ENCODE measurements around the gene PSAT1. TPM values are rescaled to one million over a fixed set of nuclear protein-coding genes. Genes with fewer than 3 reads are reported as not detected.
"Not testable (repeated sequence)": the region's sequence is repeated elsewhere in the genome, so short reads cannot be mapped to it uniquely, and the experiment has no call there.

The PSAT1 gene
- polyA plus RNA-seq (ENCODE audit: insufficient read length in 10 of 10), result 10 to 100 TPM; 25.7 to 49.0 (median 37.2) TPM
- long read RNA-seq, donor 1, transcript PSAT1-202 (9 exons, 2,188 nt), result major isoform, 14 of 25 reads
- long read RNA-seq, donor 1, partial matches to known transcripts, result 11 of 25 reads
- long read RNA-seq, donor 1, other reads (novel, unspliced or antisense), result 0 of 25 reads
- long read RNA-seq, donor 2, transcript PSAT1-202 (9 exons, 2,188 nt), result major isoform, 8 of 8 reads
- long read RNA-seq, donor 2, partial matches to known transcripts, result 0 of 8 reads
- long read RNA-seq, donor 2, other reads (novel, unspliced or antisense), result 0 of 8 reads
- long read RNA-seq, donor 3, result 0 reads
- long read RNA-seq, donor 4, partial matches to known transcripts, result 9 of 11 reads
- long read RNA-seq, donor 4, other reads (novel, unspliced or antisense), result 0 of 11 reads
- long read RNA-seq, donor 5, transcript PSAT1-202 (9 exons, 2,188 nt), result major isoform, 11 of 13 reads
- long read RNA-seq, donor 5, partial matches to known transcripts, result 0 of 13 reads
- long read RNA-seq, donor 5, other reads (novel, unspliced or antisense), result 0 of 13 reads
- long read RNA-seq, donor 6, transcript PSAT1-202 (9 exons, 2,188 nt), result major isoform, 7 of 28 reads
- long read RNA-seq, donor 6, partial matches to known transcripts, result 21 of 28 reads
- long read RNA-seq, donor 6, other reads (novel, unspliced or antisense), result 0 of 28 reads
- long read RNA-seq, donor 7, transcript PSAT1-202 (9 exons, 2,188 nt), result major isoform, 5 of 12 reads
- long read RNA-seq, donor 7, partial matches to known transcripts, result 7 of 12 reads
- long read RNA-seq, donor 7, other reads (novel, unspliced or antisense), result 0 of 12 reads
- long read RNA-seq, donor 8, transcript PSAT1-202 (9 exons, 2,188 nt), result major isoform, 10 of 39 reads
- long read RNA-seq, donor 8, partial matches to known transcripts, result 29 of 39 reads
- long read RNA-seq, donor 8, other reads (novel, unspliced or antisense), result 0 of 39 reads
- long read RNA-seq, donor 9, result 0 reads

- peak; percentile 95 to 97 (median 97) for DNase-seq
Measured at GRCh38 chr9:78296893-78297671, at the start of gene PSAT1. TSS of gene PSAT1 (plus strand) at chr9:78297125. CDS start at chr9:78297211, 86 bp downstream.

- DNase-seq, result no peak
Measured at GRCh38 chr9:78248635-78249034, 48.3 kb upstream of the PSAT1 start.

GRCh38 chr9:78249542-78249941 lies 47.4 kb upstream of the PSAT1 start:
- no peak for DNase-seq

DNA sequence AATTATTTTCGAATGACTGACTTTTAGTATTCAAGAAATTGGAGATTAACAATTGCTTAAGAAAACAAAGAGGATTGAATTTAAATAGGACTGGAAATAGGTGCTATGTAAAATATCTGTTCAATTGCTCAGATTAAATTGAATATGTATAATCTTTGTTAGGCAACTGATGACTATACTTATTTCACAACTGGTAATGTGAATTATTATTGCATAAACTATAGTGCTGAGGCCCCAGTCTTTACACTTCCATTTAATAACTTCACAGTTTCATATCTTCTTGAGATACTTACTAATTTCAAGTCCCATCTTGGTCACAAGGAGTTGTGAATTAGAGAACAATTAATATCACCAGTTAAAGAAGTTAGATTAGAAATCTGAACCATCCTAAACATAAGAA lies 44.3 kb upstream of the PSAT1 start:
- no peak for DNase-seq

GRCh38 chr9:78253285-78253684 lies 43.6 kb upstream of the PSAT1 start:
- DNase-seq, result no peak

GRCh38 chr9:78261403-78262001 lies 35.4 kb upstream of the PSAT1 start:
- DNase-seq, result peak; percentile 26 to 54 (median 34)

- DNase-seq, result no peak
Measured at GRCh38 chr9:78262655-78263054, 34.3 kb upstream of the PSAT1 start.

- DNase-seq, result no peak
Measured at GRCh38 chr9:78267889-78268288, 29.0 kb upstream of the PSAT1 start.

DNA sequence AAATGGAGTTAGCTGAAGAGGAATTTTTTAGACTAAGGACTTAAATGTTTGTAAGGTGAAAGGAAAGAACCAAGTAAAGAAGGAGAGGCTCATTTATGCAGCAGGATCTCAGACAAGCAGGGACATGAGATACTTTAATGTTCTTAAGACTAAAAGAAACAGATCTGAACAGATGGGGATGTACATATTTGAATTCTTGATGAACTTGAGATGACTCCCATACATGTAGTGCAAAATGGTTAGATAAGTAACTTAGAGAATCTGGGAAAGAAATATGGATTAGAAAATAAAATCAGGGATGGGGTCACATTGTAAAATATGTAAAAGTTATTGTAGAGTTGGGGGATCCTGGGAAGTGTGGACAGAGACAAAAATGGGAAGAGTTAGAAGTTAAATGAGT lies 27.1 kb upstream of the PSAT1 start:
- DNase-seq, result no peak

- no peak for DNase-seq
Measured at GRCh38 chr9:78272307-78272706, 24.6 kb upstream of the PSAT1 start.

GRCh38 chr9:78273761-78274160 lies 23.2 kb upstream of the PSAT1 start:
- DNase-seq, result no peak

GRCh38 chr9:78278177-78278777 lies 18.6 kb upstream of the PSAT1 start:
- no peak for DNase-seq

DNA sequence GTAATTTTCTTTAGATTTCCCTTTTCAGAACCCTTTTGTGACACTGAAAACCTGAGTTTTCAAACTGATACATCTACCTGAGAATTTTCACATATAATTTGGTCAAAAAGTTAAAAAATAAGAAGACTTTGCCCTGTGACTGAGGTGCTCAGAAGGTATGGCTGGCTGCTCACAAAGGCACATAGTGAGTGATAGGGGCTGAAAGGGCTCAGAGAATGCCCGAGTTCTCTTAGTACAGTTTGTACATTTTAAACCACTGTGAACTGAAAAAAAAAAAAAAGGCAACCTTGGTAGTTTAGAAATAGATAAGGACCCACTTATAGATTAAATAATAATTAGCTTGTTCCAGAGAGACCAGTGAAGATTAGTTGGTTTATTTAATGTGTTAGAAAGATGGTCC lies 18.1 kb upstream of the PSAT1 start:
- DNase-seq, result no peak

DNA sequence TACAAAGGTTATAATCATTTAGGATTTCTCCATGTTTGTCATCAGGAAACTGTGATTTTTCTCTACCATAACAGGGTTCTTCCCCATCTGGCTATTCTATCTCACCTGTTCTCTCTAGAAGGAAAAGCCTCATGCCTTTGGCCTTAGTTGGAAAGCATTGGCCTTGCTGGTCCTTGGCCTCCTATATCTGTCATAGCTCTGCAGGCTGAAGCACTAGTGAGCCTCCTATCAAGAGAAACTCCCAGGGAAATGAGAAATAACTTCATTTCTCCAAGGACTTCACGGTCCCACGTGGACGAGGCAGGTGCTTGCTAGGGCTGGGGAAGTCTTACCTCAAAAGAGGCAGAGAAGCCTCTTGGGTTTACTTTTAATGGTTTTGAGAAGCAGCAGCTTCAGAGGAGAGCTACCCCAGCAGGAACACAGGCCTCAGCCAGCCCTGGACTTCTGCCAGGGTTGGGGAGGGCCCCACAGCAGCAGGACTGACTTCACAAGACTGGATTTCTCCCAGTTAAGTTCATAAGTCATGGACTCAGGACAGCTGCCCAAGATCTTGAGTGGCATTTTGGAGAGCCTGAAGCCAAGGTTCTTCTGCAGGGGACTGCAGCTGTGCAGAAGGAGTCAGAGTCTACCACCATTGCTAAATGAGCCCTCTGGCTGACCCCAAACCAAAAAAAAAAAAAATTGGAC lies 15.8 kb upstream of the PSAT1 start:
- peak; percentile 88 to 96 (median 94) for DNase-seq

- DNase-seq, result not testable (repeated sequence)
Measured at GRCh38 chr9:78284181-78284580, 12.7 kb upstream of the PSAT1 start.

DNA sequence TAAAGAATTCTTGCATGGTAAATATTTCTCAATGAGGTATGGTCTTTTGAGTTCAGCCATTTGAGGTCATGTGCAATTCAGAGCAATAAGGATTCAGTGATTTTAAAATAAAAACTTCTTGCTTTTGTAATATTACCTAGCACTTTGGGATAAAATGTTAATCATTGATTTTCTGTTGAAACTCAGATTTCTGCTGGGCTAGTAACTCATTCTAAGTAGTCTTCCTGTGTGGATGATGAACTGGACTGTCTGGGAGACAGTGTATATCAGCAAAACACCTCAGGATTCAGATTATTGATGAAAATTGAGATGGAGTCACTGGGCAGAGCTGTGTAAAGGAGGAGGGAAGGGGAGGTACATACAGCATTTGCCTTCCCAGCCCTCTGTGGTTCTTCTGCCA lies 10.8 kb upstream of the PSAT1 start:
- no peak for DNase-seq

GRCh38 chr9:78286946-78287388 lies 10.0 kb upstream of the PSAT1 start:
- DNase-seq, result no peak

- no peak for DNase-seq
Measured at GRCh38 chr9:78288214-78288892, 8.6 kb upstream of the PSAT1 start.

DNA sequence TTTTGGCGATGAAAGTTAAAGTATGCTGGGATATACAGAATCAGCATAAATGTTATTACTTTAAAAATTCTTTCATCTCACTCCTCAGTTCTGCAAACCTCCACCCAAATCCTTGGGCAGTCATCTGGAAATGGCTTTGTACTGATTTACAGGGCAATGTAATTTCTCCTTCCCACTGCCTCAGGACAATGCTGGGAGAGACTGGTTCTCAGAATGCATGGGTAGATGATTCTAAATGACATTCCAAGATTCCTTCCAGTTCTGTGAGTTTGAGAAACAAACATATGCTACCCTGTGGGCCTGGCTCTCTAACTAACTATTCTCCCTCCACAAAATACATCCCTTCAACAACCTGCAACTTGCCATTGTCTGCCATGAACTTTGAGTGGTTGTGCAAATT lies 7.5 kb upstream of the PSAT1 start:
- no peak for DNase-seq
